GM23338 (cell line): Measurements from ENCODE around the gene MYO16. TPM values are rescaled to one million over a fixed set of nuclear protein-coding genes. Genes with fewer than 3 reads are reported as not detected.

Experiments
- ATAC-seq: fragments of 200-7000 bp; cut with Tn5 transposase; 3 replicates; pipeline ENCODE4 v1.9.1; 2020
- DNase-seq: peaks from one replicate; pipeline ENCODE4 v3.0.0-alpha.2; 2015; ENCODE audit warnings: low spot score
- H2AFZ ChIP-seq: fragments of 200-600 bp; sonication (generic); 2 replicates; pipeline ENCODE4 v1.8.0; 2016; ENCODE audit warnings: antibody characterized with exemption, mild to moderate bottlenecking, moderate library complexity
- H3F3A ChIP-seq: fragments of 200-600 bp; sonication (generic); replicated peaks from 2 replicates; pipeline ENCODE4 v1.8.0; 2017; ENCODE audit warnings: antibody characterized with exemption, mixed run types, low read depth
- H3K27ac ChIP-seq: fragments of 200-600 bp; sonication (generic); 2 replicates; pipeline ENCODE4 v1.6.1; 2016; ENCODE audit warnings: low read depth
- H3K27me3 ChIP-seq: fragments of 200-600 bp; sonication (generic); 2 replicates; pipeline ENCODE4 v1.8.0; 2016; ENCODE audit warnings: mild to moderate bottlenecking, mixed run types, moderate library complexity; ENCODE audit not compliant: insufficient read depth
- H3K36me3 ChIP-seq: fragments of 200-600 bp; sonication (generic); 2 replicates; pipeline ENCODE4 v1.8.0; 2016; ENCODE audit warnings: mild to moderate bottlenecking; ENCODE audit not compliant: insufficient read depth
- H3K4me1 ChIP-seq: fragments of 200-600 bp; sonication (generic); 2 replicates; pipeline ENCODE4 v1.8.0; 2016; ENCODE audit warnings: mild to moderate bottlenecking, moderate library complexity; ENCODE audit not compliant: insufficient read depth
- H3K4me2 ChIP-seq: fragments of 200-600 bp; sonication (generic); 2 replicates; pipeline ENCODE4 v1.7.1; 2017; ENCODE audit warnings: mixed run types
- H3K4me3 ChIP-seq: fragments of 200-600 bp; sonication (generic); 2 replicates; pipeline ENCODE4 v1.6.1; 2016; ENCODE audit warnings: mixed run types
- H3K79me2 ChIP-seq: fragments of 200-600 bp; sonication (generic); replicated peaks from 2 replicates; pipeline ENCODE4 v1.8.0; 2017; ENCODE audit warnings: mild to moderate bottlenecking; ENCODE audit not compliant: insufficient read depth
- H3K9me2 ChIP-seq: fragments of 200-600 bp; sonication (generic); 2 replicates; pipeline ENCODE4 v1.8.0; 2017; ENCODE audit not compliant: insufficient read depth
- H4K20me1 ChIP-seq: fragments of 200-600 bp; sonication (generic); replicated peaks from 2 replicates; pipeline ENCODE4 v1.8.0; 2017; ENCODE audit warnings: mild to moderate bottlenecking; ENCODE audit not compliant: insufficient read depth
- H3K27ac Mint-ChIP-seq: 2 replicates; pipeline ENCODE4 v1.8.0; 2020; ENCODE audit warnings: inconsistent platforms, mild to moderate bottlenecking, moderate library complexity, mixed read lengths
- H3K27me3 Mint-ChIP-seq: 3 replicates; pipeline ENCODE4 v1.8.0; 2022; ENCODE audit warnings: low read depth, mild to moderate bottlenecking, moderate library complexity, mixed read lengths, inconsistent platforms; ENCODE audit not compliant: insufficient read depth, poor library complexity
- H3K36me3 Mint-ChIP-seq: 3 replicates; pipeline ENCODE4 v1.8.0; 2021; ENCODE audit warnings: low read depth, mild to moderate bottlenecking, inconsistent platforms, moderate library complexity, mixed read lengths
- H3K4me1 Mint-ChIP-seq: 3 replicates; pipeline ENCODE4 v1.8.0; 2020; ENCODE audit warnings: mild to moderate bottlenecking, inconsistent platforms, mixed read lengths
- H3K4me3 Mint-ChIP-seq: 3 replicates; pipeline ENCODE4 v1.8.0; 2021; ENCODE audit warnings: moderate library complexity, mild to moderate bottlenecking, inconsistent platforms, mixed read lengths
- H3K9me3 Mint-ChIP-seq: 3 replicates; pipeline ENCODE4 v1.8.0; 2020; ENCODE audit warnings: moderate library complexity, mild to moderate bottlenecking, inconsistent platforms, mixed read lengths
- CREB1 ChIP-seq: fragments of 250-450 bp; sonication (Bioruptor Pico); IDR thresholded peaks from 2 replicates; pipeline ENCODE4 v1.5.0; 2020; ENCODE audit warnings: low read depth, mild to moderate bottlenecking, moderate library complexity
- CTCF ChIP-seq, 2 experiments: fragments of 200-600 bp in 1 of 2; sonication (generic) in 1 of 2; conservative IDR thresholded peaks; 2 replicates each; pipeline versions ENCODE4 v1.5.1 to v1.6.1; 2016 to 2017; ENCODE audit warnings: antibody characterized with exemption in 2 of 2, low read depth in 2 of 2, mild to moderate bottlenecking in 2 of 2, moderate library complexity in 1 of 2
- ETS1 ChIP-seq: IDR thresholded peaks from 2 replicates; pipeline ENCODE4 v1.6.1; 2016; ENCODE audit warnings: antibody characterized with exemption
- EZH2 ChIP-seq: fragments of 200-600 bp; sonication (generic); IDR thresholded peaks from one replicate; pipeline ENCODE4 v1.8.0; 2017; ENCODE audit warnings: antibody characterized with exemption, mild to moderate bottlenecking, low read depth; ENCODE audit not compliant: unreplicated experiment
- EZH2phosphoT487 ChIP-seq: fragments of 200-600 bp; sonication (generic); IDR thresholded peaks from one replicate; pipeline ENCODE4 v1.8.1; 2018; ENCODE audit warnings: antibody characterized with exemption; ENCODE audit not compliant: unreplicated experiment
- JUNB ChIP-seq: IDR thresholded peaks from one replicate; pipeline ENCODE4 v1.6.1; 2016; ENCODE audit warnings: antibody characterized with exemption; ENCODE audit not compliant: unreplicated experiment
- NANOG ChIP-seq: IDR thresholded peaks from 2 replicates; pipeline ENCODE4 v1.6.1; 2016; ENCODE audit warnings: antibody characterized with exemption, borderline replicate concordance
- POLR2AphosphoS5 ChIP-seq: IDR thresholded peaks from 2 replicates; pipeline ENCODE4 v1.6.1; 2016; ENCODE audit warnings: antibody characterized with exemption, low read depth
- REST ChIP-seq: IDR thresholded peaks from one replicate; pipeline ENCODE4 v1.6.1; 2018; ENCODE audit warnings: antibody characterized with exemption; ENCODE audit not compliant: unreplicated experiment
- STAT1 ChIP-seq: IDR thresholded peaks from one replicate; pipeline ENCODE4 v1.6.1; 2016; ENCODE audit warnings: antibody characterized with exemption; ENCODE audit not compliant: unreplicated experiment
- ZNF114 ChIP-seq: fragments of 250-450 bp; sonication (Bioruptor Pico); IDR thresholded peaks from 2 replicates; pipeline ENCODE4 v1.5.0; 2020; ENCODE audit warnings: mild to moderate bottlenecking, moderate library complexity
- ZNF331 ChIP-seq: fragments of 250-450 bp; sonication (Bioruptor Pico); IDR thresholded peaks from 2 replicates; pipeline ENCODE4 v1.5.0; 2020; ENCODE audit warnings: low read depth, mild to moderate bottlenecking, moderate library complexity
- ZNF462 ChIP-seq: fragments of 250-450 bp; sonication (Bioruptor Pico); IDR thresholded peaks from 2 replicates; pipeline ENCODE4 v1.5.0; 2020; ENCODE audit warnings: mild to moderate bottlenecking, moderate library complexity
- polyA plus RNA-seq: library from polyadenylated mRNA; unstranded; fragments of >200 nt; fragmentation: Nextera tagmentation; extraction: Ambion mirVana; gene quantifications from 2 replicates; pipeline ENCODE4 v1.2.1, GENCODE V29; 2016
- total RNA-seq: library from RNA; depleted of rRNA; stranded (reverse); fragments of >200 nt; shearing (Covaris generic); gene quantifications from 2 replicates; pipeline ENCODE4 v1.2.3, GENCODE V29; 2014

The MYO16 gene
- total and polyA plus RNA-seq, 2 experiments from 2014 or later: 0.10 to 0.13 TPM

- ATAC-seq (no peak), DNase-seq (no peak)
- Histone ChIP-seq H2AFZ (no peak overlapping the region), H3K79me2 (no peaks in the 10 kb centered on the region), H3K4me2 (no peak overlapping the region), H4K20me1 (no peaks in the 10 kb centered on the region), H3F3A (no peaks in the 10 kb centered on the region), H3K4me1 (no peaks in the 10 kb centered on the region), H3K9me2 (no peaks in the 10 kb centered on the region), H3K27me3 (no peaks in the 10 kb centered on the region), H3K4me3 (no peak overlapping the region), H3K36me3 (no peaks in the 10 kb centered on the region), H3K27ac (no peak overlapping the region)
- TF ChIP-seq EZH2phosphoT487 (no peak), CTCF (conservative IDR thresholded peaks at IDR 0.05; ENCODE audit: low read depth in 2 of 2) (no peak), EZH2 (no peak), NANOG (no peak), POLR2AphosphoS5 (no peak), ZNF462 (no peak), ZNF114 (CRISPR knock-in tag) (no peak), JUNB (no peak), REST (no peak), CREB1 (CRISPR knock-in tag) (no peak), ZNF331 (CRISPR knock-in tag) (no peak), ETS1 (no peak), STAT1 (no peak)
- Mint-ChIP-seq H3K27ac (no peak overlapping the region), H3K4me1 (peaks cover 3% of the 10 kb centered on the region), H3K27me3 (peaks cover 10% of the 10 kb centered on the region), H3K4me3 (no peak overlapping the region), H3K36me3 (no peaks in the 10 kb centered on the region), H3K9me3 (no peaks in the 10 kb centered on the region)
Measured at GRCh38 chr13:108921238-108921637, 291.8 kb downstream of the MYO16 start.
